ENCODE data around the gene SSH3.

DNA sequence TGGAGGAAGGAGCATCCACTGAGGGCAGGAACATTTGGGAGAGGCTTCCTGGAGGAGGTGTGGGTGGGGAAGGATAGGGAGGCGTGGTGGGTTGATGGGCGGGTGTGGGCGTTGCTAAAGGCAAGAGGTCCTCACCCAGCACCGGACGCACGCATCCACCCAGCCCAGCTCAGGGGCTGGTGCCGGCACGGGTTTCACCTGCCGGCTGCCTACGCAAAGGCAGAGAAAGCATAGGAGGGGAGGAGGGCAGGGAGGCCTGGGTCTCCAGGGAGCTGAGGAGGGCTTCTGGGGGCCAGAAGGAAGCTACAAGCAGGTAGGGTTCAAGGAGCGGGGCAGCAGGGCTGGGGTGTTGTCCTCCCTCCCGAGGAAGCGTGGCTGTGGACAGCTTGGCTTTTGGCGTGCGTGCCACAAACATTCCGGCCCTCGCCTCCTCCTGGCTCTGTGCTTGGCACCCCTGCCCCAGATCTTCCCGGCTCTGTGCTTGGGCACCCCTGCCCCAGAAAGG, 7.8 kb downstream of the SSH3 start:
- TF ChIP-seq, protein P1, sequence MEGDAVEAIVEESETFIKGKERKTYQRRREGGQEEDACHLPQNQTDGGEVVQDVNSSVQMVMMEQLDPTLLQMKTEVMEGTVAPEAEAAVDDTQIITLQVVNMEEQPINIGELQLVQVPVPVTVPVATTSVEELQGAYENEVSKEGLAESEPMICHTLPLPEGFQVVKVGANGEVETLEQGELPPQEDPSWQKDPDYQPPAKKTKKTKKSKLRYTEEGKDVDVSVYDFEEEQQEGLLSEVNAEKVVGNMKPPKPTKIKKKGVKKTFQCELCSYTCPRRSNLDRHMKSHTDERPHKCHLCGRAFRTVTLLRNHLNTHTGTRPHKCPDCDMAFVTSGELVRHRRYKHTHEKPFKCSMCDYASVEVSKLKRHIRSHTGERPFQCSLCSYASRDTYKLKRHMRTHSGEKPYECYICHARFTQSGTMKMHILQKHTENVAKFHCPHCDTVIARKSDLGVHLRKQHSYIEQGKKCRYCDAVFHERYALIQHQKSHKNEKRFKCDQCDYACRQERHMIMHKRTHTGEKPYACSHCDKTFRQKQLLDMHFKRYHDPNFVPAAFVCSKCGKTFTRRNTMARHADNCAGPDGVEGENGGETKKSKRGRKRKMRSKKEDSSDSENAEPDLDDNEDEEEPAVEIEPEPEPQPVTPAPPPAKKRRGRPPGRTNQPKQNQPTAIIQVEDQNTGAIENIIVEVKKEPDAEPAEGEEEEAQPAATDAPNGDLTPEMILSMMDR (IDR thresholded peaks at IDR 0.05), result no peak
- no peak for TF ChIP-seq POLR2A (IDR thresholded peaks at IDR 0.05)
